ENCODE data around the gene GALR2.
A peak's percentile ranks its signal among the peaks of the same experiment; 100 is the strongest.

Gene GALR2

DNA sequence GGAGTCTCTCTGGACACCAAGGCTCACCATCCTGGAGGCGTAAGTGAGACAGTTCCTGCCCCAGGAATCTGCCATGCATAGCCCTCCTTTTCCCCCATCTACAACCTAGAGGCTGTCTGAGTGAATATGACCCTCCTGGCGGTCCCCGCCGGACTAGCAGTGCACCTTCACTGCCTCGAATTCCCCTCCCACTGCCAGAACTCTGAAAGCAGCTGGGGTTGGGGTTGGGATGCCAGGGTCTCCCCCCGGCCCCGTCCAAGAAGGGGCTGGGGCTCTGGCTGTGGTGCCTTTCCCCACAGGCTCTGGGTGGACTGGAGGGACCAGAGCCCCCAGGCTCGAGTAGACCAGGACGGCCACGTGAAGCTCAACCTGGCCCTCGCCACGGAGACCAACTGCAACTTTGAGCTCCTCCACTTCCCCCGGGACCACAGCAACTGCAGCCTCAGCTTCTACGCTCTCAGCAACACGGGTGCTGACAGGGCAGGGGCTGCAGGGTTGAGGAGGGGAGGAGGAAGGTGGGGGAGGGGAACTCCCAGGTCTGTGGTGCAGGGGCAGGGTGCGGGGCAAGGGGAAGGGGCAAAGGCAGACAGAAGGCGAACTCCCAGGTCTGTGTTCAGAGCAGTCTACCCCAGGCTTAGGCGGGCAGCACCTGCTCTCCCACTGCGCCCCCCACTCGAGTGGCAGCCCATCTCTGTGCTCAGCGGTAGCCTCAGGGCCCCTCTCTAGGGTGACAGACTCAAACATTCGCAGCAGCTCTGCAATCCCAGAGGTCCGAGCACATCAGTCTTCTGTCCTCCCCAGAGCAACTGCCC, 5.6 kb downstream of the GALR2 start:
- no peak for DNase-seq (ENCODE audit: low spot score)

DNA sequence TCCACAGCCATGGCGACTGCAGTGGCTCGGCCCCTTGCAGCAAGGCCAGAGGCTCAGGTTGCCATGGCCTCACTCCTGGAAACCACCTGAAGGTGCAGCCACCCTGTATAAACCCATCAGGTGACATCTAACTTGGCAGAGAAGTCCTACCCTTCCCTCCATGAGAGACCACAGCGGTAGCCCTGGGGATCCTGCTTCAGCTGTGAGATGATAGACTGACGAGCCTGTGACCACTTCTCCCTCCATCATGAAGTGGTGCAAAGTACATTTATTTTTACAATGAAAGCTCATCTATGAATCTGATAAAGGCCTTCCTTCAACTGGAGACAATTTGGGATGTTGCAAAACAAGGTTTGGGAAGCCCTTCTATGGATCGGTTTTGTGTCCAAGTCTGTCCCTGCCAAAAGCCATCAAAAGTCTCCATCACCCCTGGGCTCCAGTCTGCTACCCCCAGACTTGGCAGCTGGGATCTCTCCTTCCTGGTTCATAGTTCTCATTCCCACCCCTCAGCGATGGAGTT, 6.2 kb downstream of the GALR2 start:
- DNase-seq (ENCODE audit: low spot score), result no peak

DNA sequence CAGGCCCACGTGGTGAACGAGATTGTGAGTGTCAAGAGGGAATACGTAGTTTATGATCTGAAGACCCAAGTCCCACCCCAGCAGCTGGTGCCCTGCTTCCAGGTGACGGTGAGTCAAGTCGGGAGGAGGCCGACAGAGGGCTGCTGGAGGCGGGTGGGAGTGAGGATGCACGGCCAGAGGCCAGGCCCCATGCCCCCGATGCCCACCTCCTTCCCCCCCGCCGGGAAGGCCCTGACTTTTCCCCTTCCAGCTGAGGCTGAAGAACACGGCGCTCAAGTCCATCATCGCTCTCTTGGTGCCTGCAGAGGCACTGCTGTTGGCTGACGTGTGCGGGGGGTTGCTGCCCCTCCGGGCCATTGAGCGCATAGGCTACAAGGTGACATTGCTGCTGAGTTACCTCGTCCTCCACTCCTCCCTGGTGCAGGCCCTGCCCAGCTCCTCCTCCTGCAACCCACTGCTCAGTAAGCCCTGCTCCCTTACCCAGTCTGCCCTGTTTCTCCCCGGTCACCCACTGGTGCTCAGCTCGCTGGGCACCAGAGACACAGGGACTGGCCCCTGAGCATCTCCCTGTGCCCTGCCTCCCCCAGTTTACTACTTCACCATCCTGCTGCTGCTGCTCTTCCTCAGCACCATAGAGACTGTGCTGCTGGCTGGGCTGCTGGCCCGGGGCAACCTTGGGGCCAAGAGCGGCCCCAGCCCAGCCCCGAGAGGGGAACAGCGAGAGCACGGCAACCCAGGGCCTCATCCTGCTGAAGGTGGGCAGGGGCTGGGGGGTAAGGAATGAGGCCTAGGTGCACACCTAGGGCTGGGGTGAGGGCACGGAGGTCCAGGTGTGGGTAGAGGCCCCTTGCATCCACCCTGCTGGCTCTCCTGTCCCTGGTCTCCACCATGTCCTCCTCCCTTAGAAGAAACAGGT, 7.0 kb downstream of the GALR2 start:
- DNase-seq (ENCODE audit: low spot score), result no peak

DNA sequence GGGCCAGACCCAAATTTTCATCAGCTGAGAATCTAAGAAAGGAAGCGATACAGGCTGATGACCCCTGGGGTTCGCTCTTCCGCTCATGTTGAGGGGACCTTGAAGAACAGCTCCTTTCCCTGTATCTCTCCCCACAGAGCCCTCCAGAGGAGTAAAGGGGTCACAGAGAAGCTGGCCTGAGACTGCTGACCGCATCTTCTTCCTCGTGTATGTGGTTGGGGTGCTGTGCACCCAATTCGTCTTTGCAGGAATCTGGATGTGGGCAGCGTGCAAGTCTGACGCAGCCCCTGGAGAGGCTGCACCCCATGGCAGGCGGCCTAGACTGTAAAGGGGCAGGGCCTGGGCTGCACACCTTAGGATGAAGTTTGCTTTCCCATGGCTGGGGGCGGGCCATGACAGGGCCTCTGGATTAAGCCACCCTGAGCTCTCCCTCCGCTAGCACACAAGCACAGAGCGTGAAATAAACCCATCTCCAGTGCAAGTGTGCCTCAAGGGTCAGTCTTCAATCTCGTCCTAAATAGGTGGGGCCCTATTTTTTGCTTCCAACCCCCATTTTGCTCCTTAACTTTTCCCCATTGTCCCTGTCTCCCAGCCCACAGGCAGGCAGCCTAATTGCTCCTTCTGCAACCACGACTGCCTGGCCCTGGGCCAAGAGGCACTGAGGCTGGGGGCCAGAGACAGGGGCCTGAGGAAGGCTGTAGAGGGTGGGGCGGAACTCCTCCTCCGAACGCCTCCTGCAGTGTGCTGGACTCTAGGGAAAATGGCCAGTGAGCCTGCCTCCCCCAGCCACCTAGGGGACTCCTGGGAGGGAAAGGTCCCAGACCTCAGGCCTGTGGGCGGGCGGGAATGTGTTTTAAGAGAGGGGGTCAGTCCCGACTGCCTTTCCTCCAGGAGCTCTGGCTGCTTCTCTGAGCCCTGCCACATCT, 8.0 kb downstream of the GALR2 start:
- no peak for DNase-seq (ENCODE audit: low spot score)

DNA sequence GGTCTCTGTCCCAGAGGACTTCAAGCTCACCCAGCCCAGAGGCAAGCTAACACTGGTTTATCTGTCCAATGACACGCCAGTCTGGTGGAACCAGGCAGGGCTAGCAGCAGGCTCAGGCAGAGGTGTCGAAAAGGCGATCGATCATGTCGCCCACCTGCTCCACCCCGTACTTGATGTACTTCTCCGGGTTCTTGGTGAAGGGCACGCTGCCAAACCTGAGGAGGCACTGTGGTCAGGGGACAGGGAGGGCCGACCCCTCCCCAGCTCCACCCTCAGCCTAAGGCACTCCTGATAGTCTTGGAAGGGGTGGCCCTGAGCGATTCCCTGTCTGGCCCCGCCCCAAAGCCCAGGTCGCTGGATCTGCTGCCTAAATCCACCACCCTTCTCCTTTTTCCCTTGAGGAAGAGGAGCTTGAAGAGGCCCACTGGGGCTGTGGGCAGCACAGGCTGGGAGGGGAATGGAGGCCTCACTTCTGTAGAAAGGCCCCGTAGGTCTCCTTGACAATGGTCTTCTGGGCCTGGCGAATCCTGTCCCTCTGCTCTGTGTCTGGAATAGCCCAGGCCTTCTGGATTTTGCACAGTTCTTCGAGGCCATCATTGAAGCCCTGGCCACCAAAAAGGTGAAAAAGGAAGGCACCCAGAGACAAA, 9.1 kb downstream of the GALR2 start:
- DNase-seq (ENCODE audit: low spot score), result no peak

DNA sequence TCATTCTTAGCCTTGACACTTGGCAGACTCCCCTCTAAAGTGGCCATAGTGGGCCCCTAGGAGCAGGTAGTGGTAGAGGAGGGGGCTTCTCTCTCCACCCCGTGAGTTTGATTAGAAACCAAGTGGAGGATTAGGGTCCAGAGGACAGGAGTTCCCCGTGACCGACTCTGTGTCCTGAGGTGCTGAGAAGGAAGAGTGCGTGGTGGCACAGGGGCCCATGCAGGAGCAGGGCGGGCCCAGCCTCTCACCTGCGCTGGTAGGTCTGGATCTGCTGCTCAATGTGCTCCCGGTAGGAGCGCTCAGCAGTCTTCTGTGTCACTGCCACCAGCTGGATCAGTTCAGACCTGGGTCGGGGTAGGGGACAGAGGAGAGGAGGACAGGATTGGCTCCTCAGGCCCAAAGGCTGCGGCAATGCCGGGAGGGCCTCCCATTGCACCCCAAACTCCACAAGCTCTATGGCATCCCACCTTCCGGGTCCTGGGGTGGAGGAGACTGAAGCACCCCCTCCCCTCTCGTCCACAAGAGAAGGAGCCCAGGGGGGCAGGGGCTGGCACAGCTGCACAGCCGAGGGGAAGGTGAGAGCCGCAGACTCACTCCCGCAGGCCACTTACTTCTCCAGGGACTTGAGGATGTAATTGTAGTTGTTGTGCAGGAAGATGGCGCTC, 10.6 kb downstream of the GALR2 start:
- no peak for DNase-seq (ENCODE audit: low spot score)

DNA sequence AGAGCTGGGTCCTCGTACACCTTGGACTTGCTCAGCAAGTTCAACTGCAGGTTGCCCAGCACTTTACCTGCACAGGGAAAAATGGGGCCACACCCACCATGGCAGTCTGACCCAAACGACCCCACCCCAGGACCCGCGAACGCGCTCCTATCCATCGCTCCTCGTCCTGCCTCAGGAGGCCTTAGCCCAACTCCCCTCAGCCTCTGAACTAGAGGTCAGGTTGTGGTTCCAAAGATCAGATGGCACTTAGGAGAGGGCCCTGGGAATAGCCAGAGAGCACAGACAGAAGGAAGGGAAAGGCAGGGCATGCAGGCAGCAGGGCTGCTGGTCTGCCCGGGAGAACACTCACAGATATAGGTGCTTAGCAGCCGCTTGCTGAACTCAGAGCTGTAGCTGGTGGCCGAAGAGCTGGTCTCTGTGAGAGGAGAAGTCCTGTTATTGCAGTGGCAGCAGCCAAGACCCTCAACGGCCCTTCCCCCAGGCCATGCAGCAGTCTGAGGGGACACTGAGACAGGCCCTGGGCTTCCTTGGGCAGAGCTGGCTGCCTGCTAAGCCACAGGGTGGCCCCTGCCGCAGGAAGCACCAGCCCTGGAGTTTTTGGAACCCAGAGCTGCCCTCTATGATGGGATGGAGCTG, 11.3 kb downstream of the GALR2 start:
- DNase-seq (ENCODE audit: low spot score), result no peak

DNA sequence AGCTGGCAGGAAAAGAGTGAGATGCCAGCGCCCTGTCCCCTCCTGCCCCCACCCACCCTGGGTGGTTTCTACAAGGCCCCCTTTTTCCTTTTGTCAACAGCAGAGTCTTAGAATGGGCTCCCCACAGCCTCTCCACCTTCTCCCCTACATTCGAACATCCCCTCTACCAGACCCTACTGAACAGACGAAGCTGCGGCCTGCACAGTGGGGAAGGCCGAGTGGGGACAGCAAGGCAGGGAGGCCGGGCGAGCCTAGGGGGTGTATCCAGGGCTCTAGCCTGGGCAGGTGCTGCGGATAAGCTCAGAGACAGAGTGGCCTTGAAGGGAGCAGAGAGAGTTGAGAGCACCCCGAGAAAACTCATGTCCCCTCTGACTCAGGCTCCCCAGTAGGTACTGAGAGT, 11.8 kb downstream of the GALR2 start:
- no peak for DNase-seq (ENCODE audit: low spot score)

DNA sequence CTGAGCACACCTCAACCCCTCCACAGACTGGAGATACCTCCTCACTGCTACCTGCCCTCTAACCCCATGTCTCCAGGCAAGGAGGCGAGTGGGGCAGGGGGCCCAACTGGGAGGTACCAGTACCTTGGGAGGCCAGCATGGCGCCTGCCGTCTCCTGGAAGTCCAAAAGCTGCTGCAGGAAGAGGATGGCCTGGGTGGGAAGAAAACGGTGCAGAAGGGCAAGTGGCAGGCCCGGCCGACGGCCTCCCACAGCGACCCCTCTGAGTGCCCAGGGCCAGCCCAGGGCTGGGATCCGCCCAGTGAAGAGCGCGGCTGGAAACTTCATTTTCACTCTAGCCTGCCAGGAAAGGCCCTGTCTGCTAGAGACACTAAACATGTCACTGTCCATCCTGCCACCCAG, 12.9 kb downstream of the GALR2 start:
- DNase-seq (ENCODE audit: low spot score), result no peak

DNA sequence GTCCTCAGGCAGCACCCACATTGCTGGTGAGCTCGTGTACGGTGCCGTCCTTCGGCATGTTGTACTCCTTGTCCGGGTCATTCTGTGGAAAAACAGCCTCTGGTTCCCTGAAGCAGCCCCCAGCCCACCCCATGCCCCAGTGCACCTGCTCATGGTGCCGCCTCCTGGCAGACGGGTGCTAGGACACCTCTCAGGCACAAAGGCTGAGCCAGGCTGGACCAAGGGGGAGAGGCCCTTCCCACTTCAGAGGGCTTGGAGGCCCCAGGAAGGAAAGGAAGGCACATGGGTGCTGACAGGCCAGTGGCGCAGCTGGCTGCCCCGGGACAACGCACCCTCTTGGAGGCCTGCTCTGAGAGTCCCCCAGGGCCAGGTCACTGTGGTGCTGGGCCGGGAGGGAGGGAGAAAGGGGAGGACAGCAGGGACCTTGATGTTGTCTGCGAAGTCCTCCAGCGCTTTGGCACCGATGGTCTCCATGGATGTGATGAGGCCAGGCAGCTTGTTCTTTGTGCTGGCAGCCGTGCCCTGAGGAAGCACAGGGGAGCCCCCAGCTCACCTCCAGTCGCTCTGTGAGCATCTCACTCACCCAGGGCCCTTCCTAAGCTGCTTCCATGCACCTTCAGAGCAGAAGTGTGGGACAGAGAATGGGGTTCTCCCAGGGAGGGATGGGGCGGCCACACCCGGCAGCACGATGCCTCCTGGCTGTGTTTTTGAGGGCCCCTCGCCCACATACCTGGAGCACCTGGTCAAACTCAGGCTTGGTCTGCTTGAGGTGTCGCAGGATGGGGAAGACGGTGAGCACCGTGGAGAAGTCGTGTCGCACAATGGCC, 13.7 kb downstream of the GALR2 start:
- DNase-seq (ENCODE audit: low spot score), result no peak

DNA sequence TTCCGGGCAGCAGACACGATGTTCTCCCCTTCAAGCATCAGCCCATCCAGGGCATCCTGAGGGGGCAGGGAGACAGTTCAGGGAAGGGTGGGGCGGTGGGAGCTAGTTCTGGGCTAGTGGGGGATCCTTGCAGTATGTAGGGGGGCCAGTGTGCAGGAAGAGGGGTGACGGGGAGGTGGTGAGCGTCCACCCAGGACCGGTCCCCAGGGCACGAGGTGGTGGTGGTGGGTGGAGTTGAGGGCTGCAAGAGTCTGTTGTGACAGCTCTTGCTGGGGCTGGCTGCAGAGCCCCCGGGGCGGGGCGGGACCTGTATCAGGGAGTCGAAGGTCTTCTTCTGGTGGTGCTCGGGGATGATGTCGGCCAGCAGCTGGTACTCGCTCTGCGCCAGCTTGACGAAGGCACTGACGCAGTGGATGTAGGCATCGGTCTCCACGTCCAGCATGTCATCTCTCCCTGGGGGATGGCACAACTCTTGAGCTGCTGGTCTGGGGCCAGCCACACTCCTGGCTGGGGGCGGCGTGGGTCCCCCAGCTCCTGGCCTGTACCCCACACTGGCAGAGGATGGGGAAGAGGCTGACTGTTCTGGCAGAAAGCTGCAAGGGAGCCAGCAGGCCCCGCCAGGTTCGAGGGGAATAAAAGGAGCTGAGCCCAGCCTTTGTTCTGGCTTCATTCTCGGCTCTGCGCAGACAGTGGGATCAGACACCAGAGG, 14.4 kb downstream of the GALR2 start:
- DNase-seq (ENCODE audit: low spot score), result no peak

DNA sequence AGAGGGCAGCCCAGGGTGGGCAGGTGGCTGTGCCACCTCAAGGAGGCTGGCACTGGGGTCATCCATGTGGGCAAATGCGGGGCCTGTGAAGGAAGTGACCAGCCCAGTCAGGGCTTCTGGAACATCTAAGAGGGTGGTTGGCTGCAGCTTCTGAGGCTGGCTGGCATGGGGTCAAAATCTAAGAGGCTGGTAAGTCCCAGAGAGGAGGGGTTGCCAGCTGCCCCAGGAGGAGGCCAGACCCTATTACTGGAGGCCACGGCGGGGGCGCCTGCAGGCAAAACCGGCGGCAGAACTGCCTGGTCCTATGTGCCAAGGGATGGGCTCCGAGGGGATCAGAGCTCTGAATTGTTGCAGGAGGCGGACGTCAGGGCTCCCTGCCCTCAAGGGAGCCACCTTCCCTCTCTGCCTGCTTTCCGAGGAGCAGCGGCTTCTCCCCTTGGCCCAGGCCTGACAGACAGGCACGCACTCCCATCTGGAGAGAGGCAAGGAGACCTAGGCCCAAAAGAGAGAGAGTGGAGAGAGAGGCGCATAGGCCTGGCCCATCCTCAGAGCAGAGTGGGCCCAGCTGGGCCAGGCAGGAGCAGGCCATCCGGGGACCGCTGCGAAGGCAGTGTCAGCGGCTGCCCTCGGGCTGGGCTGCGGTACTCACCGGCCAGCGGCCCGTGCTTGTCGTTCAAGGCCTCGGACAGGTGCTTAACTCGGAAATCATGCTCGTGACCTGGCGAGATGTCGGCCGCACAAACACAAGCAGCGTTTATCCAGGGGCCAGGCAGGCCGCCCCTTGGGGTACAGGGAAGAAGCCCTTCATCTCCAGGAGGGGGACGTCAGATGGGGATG, 15.3 kb downstream of the GALR2 start:
- no peak for DNase-seq (ENCODE audit: low spot score)

DNA sequence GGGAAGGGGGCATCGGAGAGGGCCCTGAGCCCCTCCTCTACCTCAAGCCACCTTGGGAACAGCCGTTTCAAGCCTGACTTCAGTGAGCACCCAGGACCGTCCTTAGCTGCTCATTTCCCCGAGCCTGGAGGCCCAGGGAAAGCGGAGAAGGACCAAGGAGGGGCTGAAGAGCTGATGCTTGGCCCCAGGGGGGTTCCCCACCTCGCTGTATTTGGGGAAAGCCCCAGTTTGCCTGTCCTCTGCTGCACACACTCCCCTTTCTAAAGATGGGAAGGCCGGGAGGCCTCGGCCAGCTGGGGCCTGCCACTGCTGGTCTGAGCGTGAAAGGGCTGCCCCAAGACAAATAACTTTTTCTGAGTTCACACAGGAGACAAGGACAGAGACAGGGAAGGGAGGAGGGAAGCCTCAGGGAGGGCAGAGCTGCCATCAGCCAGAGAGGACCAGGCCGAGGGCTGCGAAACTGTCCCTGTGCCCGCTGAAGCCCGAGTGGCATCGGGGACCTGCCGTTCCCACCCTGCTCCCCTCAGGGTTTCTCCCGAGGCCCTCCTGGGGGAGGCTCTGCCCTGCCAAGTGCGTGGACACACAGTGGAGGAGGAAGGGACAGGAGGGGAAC, 16.0 kb downstream of the GALR2 start:
- no peak for DNase-seq (ENCODE audit: low spot score)

DNA sequence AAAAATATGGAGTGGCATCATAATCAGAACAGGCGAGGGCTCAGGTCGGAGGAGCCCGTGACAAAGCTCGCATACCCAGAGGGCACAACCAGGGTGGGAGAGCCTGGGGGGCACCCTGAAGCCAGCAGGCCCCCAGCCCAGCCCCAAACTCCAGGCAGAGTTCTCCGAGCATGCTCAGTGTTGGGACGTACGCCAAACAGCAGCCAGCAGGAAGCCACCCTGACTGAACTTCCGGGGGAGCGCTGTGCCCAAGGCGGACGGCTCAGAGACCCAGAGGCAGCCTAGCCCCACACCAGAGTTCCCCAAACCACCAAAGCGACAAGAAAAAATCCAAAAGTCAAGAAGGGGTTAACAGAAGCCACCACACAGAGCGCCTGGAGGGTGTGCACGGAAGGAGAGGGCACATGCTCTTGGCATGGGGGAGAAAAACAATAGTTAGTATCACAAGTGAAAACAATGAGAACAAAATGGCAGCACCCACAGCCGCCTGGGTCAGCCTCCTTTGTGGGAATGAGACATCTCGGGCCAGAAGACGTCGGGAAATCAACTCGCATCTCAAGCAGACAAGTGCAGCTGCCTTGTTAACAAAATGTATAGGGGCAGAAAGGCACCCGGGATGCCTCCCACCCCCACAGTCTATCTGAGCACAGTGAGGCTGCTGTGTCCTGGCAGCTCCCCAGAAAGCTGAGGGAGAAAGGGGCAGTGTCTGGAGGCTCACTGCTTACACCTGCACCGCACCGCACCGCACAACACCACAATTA, 17.1 kb downstream of the GALR2 start:
- DNase-seq (ENCODE audit: low spot score), result peak; percentile 25

DNA sequence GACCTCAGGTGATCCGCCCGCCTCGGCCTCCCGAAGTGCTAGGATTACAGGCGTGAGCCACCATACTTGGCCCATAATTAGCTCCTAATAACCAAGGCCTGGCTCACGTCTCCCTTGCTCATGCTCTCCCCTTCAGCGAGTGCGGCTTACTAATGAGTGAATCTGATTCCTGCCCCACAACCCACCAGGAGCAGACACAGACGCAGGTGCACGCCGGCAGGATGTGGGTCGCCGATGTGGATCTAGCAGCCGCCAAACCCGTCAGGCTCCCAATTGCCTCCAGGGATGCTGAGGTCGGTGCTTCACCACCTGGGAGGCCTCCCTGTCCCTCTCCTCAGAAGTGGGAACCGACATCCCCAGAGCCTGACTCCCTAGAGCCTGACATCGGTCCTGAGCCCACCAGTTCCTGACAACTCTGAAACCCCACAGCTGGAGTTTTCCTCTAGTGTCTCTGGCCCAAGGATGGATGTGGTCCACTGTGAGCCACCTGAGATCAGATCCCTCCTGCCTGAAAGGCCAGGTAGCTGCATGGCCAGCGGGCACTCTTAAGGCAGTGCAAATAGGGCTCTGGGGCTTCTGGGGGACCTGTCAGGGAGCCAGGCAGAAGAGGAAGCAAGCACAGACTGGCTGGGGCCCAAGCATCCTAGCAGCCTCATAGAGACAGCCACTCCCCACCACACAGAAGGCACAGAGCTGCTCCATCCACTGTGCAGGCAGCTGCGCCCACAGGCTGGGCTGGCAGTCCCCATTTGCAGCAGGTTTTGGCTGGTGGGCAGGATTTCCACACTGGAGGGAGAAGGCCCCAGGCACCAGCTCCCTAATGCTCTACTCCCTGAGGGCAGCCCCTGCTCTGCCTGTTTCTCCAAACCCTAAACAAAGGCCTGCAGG, 18.2 kb downstream of the GALR2 start:
- no peak for DNase-seq (ENCODE audit: low spot score)

DNA sequence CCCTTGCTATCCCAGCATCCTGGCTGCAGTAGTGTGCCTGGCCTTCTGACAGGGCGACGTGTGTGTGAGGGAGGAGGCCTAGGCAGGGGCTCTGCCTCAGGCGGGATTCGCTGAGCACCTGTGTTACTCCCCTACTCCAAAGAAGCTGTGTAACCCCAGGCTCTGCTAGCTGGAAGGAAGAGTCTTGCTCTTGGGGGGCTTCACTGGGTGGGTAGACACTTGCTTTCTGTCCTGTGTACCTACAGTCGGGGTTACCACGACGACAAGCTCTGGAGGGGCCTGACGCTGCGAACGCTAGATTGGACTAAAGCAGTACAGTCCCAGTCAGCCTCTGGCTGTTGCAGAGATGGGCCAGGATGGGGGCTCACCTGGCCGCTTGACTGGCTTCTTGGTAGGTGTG, 19.5 kb downstream of the GALR2 start:
- DNase-seq (ENCODE audit: low spot score), result no peak

Data from pons (tissue), 1 donor.